ENCODE measurements around the gene VAMP1. TPM values are rescaled to one million over a fixed set of nuclear protein-coding genes. Genes with fewer than 3 reads are reported as not detected.

The VAMP1 gene
- total and polyA plus RNA-seq, 2 of the 8 experiments (the other 6 are each of a cell fraction or from before 2014, with no cell fraction given), result 10.8 to 23.1 TPM

DNA sequence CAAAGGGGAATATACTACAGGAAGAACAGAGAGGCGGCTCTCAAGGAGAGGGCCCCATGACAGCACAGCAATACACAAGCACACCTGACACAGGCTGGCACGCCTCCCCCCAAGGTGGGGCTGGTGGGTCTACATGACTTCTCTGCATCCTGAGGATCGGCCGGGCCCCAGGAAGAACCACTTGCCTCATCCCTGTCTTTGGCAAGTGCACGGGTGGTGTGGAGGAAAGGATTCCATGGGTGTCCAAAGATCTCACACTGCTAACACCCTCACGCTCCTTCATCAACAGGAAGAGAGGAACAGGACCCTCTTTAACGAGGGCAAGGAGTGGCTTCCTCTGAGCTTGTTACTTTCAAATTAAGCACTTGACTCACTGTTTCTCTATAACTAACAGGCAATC, 7.3 kb downstream of the VAMP1 start (continued):
- TF ChIP-seq, protein P1, sequence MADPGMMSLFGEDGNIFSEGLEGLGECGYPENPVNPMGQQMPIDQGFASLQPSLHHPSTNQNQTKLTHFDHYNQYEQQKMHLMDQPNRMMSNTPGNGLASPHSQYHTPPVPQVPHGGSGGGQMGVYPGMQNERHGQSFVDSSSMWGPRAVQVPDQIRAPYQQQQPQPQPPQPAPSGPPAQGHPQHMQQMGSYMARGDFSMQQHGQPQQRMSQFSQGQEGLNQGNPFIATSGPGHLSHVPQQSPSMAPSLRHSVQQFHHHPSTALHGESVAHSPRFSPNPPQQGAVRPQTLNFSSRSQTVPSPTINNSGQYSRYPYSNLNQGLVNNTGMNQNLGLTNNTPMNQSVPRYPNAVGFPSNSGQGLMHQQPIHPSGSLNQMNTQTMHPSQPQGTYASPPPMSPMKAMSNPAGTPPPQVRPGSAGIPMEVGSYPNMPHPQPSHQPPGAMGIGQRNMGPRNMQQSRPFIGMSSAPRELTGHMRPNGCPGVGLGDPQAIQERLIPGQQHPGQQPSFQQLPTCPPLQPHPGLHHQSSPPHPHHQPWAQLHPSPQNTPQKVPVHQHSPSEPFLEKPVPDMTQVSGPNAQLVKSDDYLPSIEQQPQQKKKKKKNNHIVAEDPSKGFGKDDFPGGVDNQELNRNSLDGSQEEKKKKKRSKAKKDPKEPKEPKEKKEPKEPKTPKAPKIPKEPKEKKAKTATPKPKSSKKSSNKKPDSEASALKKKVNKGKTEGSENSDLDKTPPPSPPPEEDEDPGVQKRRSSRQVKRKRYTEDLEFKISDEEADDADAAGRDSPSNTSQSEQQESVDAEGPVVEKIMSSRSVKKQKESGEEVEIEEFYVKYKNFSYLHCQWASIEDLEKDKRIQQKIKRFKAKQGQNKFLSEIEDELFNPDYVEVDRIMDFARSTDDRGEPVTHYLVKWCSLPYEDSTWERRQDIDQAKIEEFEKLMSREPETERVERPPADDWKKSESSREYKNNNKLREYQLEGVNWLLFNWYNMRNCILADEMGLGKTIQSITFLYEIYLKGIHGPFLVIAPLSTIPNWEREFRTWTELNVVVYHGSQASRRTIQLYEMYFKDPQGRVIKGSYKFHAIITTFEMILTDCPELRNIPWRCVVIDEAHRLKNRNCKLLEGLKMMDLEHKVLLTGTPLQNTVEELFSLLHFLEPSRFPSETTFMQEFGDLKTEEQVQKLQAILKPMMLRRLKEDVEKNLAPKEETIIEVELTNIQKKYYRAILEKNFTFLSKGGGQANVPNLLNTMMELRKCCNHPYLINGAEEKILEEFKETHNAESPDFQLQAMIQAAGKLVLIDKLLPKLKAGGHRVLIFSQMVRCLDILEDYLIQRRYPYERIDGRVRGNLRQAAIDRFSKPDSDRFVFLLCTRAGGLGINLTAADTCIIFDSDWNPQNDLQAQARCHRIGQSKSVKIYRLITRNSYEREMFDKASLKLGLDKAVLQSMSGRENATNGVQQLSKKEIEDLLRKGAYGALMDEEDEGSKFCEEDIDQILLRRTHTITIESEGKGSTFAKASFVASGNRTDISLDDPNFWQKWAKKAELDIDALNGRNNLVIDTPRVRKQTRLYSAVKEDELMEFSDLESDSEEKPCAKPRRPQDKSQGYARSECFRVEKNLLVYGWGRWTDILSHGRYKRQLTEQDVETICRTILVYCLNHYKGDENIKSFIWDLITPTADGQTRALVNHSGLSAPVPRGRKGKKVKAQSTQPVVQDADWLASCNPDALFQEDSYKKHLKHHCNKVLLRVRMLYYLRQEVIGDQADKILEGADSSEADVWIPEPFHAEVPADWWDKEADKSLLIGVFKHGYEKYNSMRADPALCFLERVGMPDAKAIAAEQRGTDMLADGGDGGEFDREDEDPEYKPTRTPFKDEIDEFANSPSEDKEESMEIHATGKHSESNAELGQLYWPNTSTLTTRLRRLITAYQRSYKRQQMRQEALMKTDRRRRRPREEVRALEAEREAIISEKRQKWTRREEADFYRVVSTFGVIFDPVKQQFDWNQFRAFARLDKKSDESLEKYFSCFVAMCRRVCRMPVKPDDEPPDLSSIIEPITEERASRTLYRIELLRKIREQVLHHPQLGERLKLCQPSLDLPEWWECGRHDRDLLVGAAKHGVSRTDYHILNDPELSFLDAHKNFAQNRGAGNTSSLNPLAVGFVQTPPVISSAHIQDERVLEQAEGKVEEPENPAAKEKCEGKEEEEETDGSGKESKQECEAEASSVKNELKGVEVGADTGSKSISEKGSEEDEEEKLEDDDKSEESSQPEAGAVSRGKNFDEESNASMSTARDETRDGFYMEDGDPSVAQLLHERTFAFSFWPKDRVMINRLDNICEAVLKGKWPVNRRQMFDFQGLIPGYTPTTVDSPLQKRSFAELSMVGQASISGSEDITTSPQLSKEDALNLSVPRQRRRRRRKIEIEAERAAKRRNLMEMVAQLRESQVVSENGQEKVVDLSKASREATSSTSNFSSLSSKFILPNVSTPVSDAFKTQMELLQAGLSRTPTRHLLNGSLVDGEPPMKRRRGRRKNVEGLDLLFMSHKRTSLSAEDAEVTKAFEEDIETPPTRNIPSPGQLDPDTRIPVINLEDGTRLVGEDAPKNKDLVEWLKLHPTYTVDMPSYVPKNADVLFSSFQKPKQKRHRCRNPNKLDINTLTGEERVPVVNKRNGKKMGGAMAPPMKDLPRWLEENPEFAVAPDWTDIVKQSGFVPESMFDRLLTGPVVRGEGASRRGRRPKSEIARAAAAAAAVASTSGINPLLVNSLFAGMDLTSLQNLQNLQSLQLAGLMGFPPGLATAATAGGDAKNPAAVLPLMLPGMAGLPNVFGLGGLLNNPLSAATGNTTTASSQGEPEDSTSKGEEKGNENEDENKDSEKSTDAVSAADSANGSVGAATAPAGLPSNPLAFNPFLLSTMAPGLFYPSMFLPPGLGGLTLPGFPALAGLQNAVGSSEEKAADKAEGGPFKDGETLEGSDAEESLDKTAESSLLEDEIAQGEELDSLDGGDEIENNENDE (IDR thresholded peaks at IDR 0.05; ENCODE audit: insufficient replicate concordance, low read length), result no peak
- TF ChIP-seq GTF2F1 (IDR thresholded peaks at IDR 0.05; ENCODE audit: borderline replicate concordance, low read depth, low read length), result no peak
- TF ChIP-seq EP300 (IDR thresholded peaks at IDR 0.05; ENCODE audit: borderline replicate concordance in 1 of 2, low read depth in 2 of 2, low read length in 2 of 2), result no peak
- no peak for TF ChIP-seq SP2 (IDR thresholded peaks at IDR 0.05; ENCODE audit: low read length)
- no peak for TF ChIP-seq NRF1 (IDR thresholded peaks at IDR 0.05; ENCODE audit: low read depth, low read length)
- no peak for TF ChIP-seq HDAC2 (IDR thresholded peaks at IDR 0.05; ENCODE audit: borderline replicate concordance in 1 of 2, low read depth in 2 of 2, low read length in 2 of 2)
- TF ChIP-seq ZNF274 (IDR thresholded peaks at IDR 0.05; ENCODE audit: borderline replicate concordance, extremely low read depth, low read length), result no peak
- TF ChIP-seq TEAD4 (IDR thresholded peaks at IDR 0.05; ENCODE audit: low read depth, low read length), result no peak
- TF ChIP-seq, protein P2, sequence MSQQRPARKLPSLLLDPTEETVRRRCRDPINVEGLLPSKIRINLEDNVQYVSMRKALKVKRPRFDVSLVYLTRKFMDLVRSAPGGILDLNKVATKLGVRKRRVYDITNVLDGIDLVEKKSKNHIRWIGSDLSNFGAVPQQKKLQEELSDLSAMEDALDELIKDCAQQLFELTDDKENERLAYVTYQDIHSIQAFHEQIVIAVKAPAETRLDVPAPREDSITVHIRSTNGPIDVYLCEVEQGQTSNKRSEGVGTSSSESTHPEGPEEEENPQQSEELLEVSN (IDR thresholded peaks at IDR 0.05), result no peak

All from H1 (cell line).